Measurements from ENCODE around the gene IRAK1. TPM values are rescaled to one million over a fixed set of nuclear protein-coding genes. Genes with fewer than 3 reads are reported as not detected.

IRAK1 gene
- polyA plus RNA-seq (2013, experiment 1 of 2), result 41.3 TPM
- 39.9 TPM for polyA plus RNA-seq (2013, experiment 2 of 2)

DNA sequence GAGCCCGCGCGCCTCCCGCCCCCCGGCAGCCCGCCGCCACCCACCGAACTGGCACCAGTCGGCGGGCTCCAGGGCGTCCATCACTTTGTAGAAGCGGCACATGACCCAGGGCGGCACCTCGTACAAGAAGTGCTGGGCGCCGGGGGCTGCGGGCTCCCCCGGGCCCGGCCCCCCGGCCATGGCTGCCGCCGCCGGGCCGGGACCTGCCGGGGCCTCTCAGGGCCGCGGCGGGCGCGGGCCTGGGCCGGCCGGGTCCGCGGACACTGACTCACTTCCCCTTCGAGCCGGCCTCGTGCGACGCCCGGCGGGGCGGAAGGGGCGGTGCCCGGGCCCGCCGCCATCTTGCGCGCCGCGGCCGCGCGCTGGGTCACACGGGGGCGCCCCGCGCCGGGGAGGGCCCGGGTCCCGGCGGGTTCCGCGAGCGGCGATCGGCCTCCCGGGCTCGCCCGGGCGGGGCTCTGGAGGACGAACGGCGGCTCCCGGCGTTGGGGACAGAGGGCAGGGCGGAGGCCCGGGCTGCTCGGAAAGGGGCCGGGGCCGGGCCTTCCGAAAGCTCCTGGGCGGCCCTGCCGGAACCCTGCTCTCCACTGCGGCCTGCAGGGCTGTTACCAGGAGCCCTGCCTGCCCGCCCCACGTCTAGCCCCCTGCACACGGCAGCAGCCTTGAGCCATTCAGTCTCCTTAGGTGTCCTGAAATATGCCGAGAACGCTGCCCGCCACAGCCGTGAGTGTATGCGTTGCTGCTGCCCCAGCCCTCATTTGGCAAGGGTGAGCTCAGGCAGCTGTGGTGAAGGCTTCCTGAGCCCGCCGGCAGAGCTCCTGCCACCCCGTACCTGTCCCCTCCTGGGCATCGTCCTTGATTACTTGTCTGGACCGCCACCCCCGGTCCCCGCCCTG is at the start of gene IRAK1:
IRAK1 (minus strand) TSS at position 270 of the 896 bp plus-strand sequence; CDS start at position 180, 90 bp downstream.
- Histone ChIP-seq H3K4ac (ENCODE audit: low read depth, low read length) (peak within 1 kb of the TSS; percentile 99), H3K27ac (ENCODE audit: low read depth, low read length) (peak within 1 kb of the TSS; percentile 62), H2BK15ac (replicated peaks; ENCODE audit: low read depth) (no peak within 1 kb of the TSS), H3K4me3 (ENCODE audit: low read length) (no peak within 1 kb of the TSS), H3K23ac (ENCODE audit: low read length) (peak within 1 kb of the TSS; percentile 80), H3K79me1 (ENCODE audit: low read length) (no peaks in the 10 kb centered on the region), H3K4me2 (ENCODE audit: low read length) (peak within 1 kb of the TSS; percentile 40), H2AK5ac (ENCODE audit: low read length) (peak within 1 kb of the TSS; percentile 30), H2BK5ac (ENCODE audit: low read length) (no peak within 1 kb of the TSS), H4K5ac (ENCODE audit: low read length) (no peak within 1 kb of the TSS), H4K8ac (ENCODE audit: low read depth, low read length) (peak within 1 kb of the TSS; percentile 87), H3K56ac (ENCODE audit: low read length) (peak within 1 kb of the TSS; percentile 92), H2BK120ac (ENCODE audit: low read depth, low read length) (no peak within 1 kb of the TSS), H3K9ac (ENCODE audit: low read length) (peak within 1 kb of the TSS; percentile 75), H3K79me2 (ENCODE audit: control insufficient read depth, insufficient read depth, low read length) (no peaks in the 10 kb centered on the region), H3K18ac (ENCODE audit: low read length) (peak within 1 kb of the TSS; percentile 90), H3K36me3 (ENCODE audit: control insufficient read depth, insufficient read depth, low read length) (no peaks in the 10 kb centered on the region), H3K27me3 (ENCODE audit: insufficient read depth, low read length, poor library complexity) (no peaks in the 10 kb centered on the region), H3K4me1 (ENCODE audit: control insufficient read depth, low read depth, low read length) (no peaks in the 10 kb centered on the region)
- peak; percentile 45 for DNase-seq
- WGBS (ENCODE audit: extremely low coverage, insufficient coverage, low lambda C conversion rate), result no CpG with 5 or more reads among the region's 99 CpGs

- Histone ChIP-seq H3K27me3 (ENCODE audit: insufficient read depth, low read length, poor library complexity) (no peaks in the 10 kb centered on the region), H2BK15ac (replicated peaks; ENCODE audit: low read depth) (no peak overlapping the region), H3K23ac (ENCODE audit: low read length) (no peak overlapping the region), H4K8ac (ENCODE audit: low read depth, low read length) (no peak overlapping the region), H4K5ac (ENCODE audit: low read length) (no peak overlapping the region), H3K36me3 (ENCODE audit: control insufficient read depth, insufficient read depth, low read length) (no peaks in the 10 kb centered on the region), H3K4me2 (ENCODE audit: low read length) (no peak overlapping the region), H3K18ac (ENCODE audit: low read length) (no peak overlapping the region), H3K4me3 (ENCODE audit: low read length) (no peak overlapping the region), H3K79me2 (ENCODE audit: control insufficient read depth, insufficient read depth, low read length) (peaks cover 7% of the 10 kb centered on the region), H3K4ac (ENCODE audit: low read depth, low read length) (no peak overlapping the region), H3K4me1 (ENCODE audit: control insufficient read depth, low read depth, low read length) (no peaks in the 10 kb centered on the region), H2BK5ac (ENCODE audit: low read length) (no peak overlapping the region), H2AK5ac (ENCODE audit: low read length) (no peak overlapping the region), H2BK120ac (ENCODE audit: low read depth, low read length) (no peak overlapping the region), H3K79me1 (ENCODE audit: low read length) (no peaks in the 10 kb centered on the region), H3K27ac (ENCODE audit: low read depth, low read length) (no peak overlapping the region), H3K9ac (ENCODE audit: low read length) (no peak overlapping the region), H3K56ac (ENCODE audit: low read length) (no peak overlapping the region)
- no CpG with 5 or more reads among the region's 3 CpGs for WGBS (ENCODE audit: extremely low coverage, insufficient coverage, low lambda C conversion rate)
- no peak for DNase-seq
Observed at GRCh38 chrX:154068560-154068959, 48.9 kb upstream of the IRAK1 start.

- Histone ChIP-seq H3K4me2 (ENCODE audit: low read length) (no peak overlapping the region), H2BK15ac (replicated peaks; ENCODE audit: low read depth) (no peak overlapping the region), H3K4ac (ENCODE audit: low read depth, low read length) (no peak overlapping the region), H3K79me2 (ENCODE audit: control insufficient read depth, insufficient read depth, low read length) (peaks cover 15% of the 10 kb centered on the region), H3K27me3 (ENCODE audit: insufficient read depth, low read length, poor library complexity) (no peaks in the 10 kb centered on the region), H3K23ac (ENCODE audit: low read length) (no peak overlapping the region), H4K8ac (ENCODE audit: low read depth, low read length) (no peak overlapping the region), H3K4me1 (ENCODE audit: control insufficient read depth, low read depth, low read length) (no peaks in the 10 kb centered on the region), H3K4me3 (ENCODE audit: low read length) (no peak overlapping the region), H3K27ac (ENCODE audit: low read depth, low read length) (no peak overlapping the region), H2BK120ac (ENCODE audit: low read depth, low read length) (no peak overlapping the region), H3K36me3 (ENCODE audit: control insufficient read depth, insufficient read depth, low read length) (no peaks in the 10 kb centered on the region), H2AK5ac (ENCODE audit: low read length) (no peak overlapping the region), H3K18ac (ENCODE audit: low read length) (no peak overlapping the region), H4K5ac (ENCODE audit: low read length) (no peak overlapping the region), H3K9ac (ENCODE audit: low read length) (no peak overlapping the region), H2BK5ac (ENCODE audit: low read length) (no peak overlapping the region), H3K56ac (ENCODE audit: low read length) (no peak overlapping the region), H3K79me1 (ENCODE audit: low read length) (no peaks in the 10 kb centered on the region)
- no peak for DNase-seq
- WGBS (ENCODE audit: extremely low coverage, insufficient coverage, low lambda C conversion rate), result no CpG with 5 or more reads among the region's 9 CpGs
Observed at GRCh38 chrX:154064637-154065435, 45.1 kb upstream of the IRAK1 start.

- peaks cover 13% of the 10 kb centered on the region for H3K79me2 ChIP-seq (ENCODE audit: control insufficient read depth, insufficient read depth, low read length)
- no peak overlapping the region for H3K27ac ChIP-seq (ENCODE audit: low read depth, low read length)
- peaks cover 2% of the 10 kb centered on the region for H3K79me1 ChIP-seq (ENCODE audit: low read length)
- H3K4me2 ChIP-seq (ENCODE audit: low read length), result no peak overlapping the region
- H3K23ac ChIP-seq (ENCODE audit: low read length), result no peak overlapping the region
- H3K9ac ChIP-seq (ENCODE audit: low read length), result no peak overlapping the region
- no peaks in the 10 kb centered on the region for H3K36me3 ChIP-seq (ENCODE audit: control insufficient read depth, insufficient read depth, low read length)
- H2BK15ac ChIP-seq (replicated peaks; ENCODE audit: low read depth), result no peak overlapping the region
- no peak overlapping the region for H2AK5ac ChIP-seq (ENCODE audit: low read length)
- no peak overlapping the region for H3K56ac ChIP-seq (ENCODE audit: low read length)
- H2BK120ac ChIP-seq (ENCODE audit: low read depth, low read length), result no peak overlapping the region
- DNase-seq, result no peak
- no peak overlapping the region for H2BK5ac ChIP-seq (ENCODE audit: low read length)
- H4K8ac ChIP-seq (ENCODE audit: low read depth, low read length), result no peak overlapping the region
- no peak overlapping the region for H3K4ac ChIP-seq (ENCODE audit: low read depth, low read length)
- H3K4me3 ChIP-seq (ENCODE audit: low read length), result no peak overlapping the region
- no peaks in the 10 kb centered on the region for H3K4me1 ChIP-seq (ENCODE audit: control insufficient read depth, low read depth, low read length)
- H3K27me3 ChIP-seq (ENCODE audit: insufficient read depth, low read length, poor library complexity), result no peaks in the 10 kb centered on the region
- no CpG with 5 or more reads among the region's 4 CpGs for WGBS (ENCODE audit: extremely low coverage, insufficient coverage, low lambda C conversion rate)
- H4K5ac ChIP-seq (ENCODE audit: low read length), result no peak overlapping the region
- no peak overlapping the region for H3K18ac ChIP-seq (ENCODE audit: low read length)
Observed at GRCh38 chrX:154063234-154063633, 43.5 kb upstream of the IRAK1 start.

- no CpG with 5 or more reads among the region's 8 CpGs for WGBS (ENCODE audit: extremely low coverage, insufficient coverage, low lambda C conversion rate)
- Histone ChIP-seq H3K36me3 (ENCODE audit: control insufficient read depth, insufficient read depth, low read length) (no peaks in the 10 kb centered on the region), H3K79me2 (ENCODE audit: control insufficient read depth, insufficient read depth, low read length) (peaks cover 13% of the 10 kb centered on the region), H3K9ac (ENCODE audit: low read length) (no peak overlapping the region), H3K56ac (ENCODE audit: low read length) (no peak overlapping the region), H3K79me1 (ENCODE audit: low read length) (peaks cover 4% of the 10 kb centered on the region), H3K23ac (ENCODE audit: low read length) (no peak overlapping the region), H3K27me3 (ENCODE audit: insufficient read depth, low read length, poor library complexity) (no peaks in the 10 kb centered on the region), H3K27ac (ENCODE audit: low read depth, low read length) (no peak overlapping the region), H2BK5ac (ENCODE audit: low read length) (no peak overlapping the region), H4K8ac (ENCODE audit: low read depth, low read length) (no peak overlapping the region), H3K4me2 (ENCODE audit: low read length) (no peak overlapping the region), H2BK120ac (ENCODE audit: low read depth, low read length) (no peak overlapping the region), H3K18ac (ENCODE audit: low read length) (no peak overlapping the region), H3K4me3 (ENCODE audit: low read length) (no peak overlapping the region), H3K4me1 (ENCODE audit: control insufficient read depth, low read depth, low read length) (no peaks in the 10 kb centered on the region), H3K4ac (ENCODE audit: low read depth, low read length) (no peak overlapping the region), H2AK5ac (ENCODE audit: low read length) (no peak overlapping the region), H2BK15ac (replicated peaks; ENCODE audit: low read depth) (no peak overlapping the region), H4K5ac (ENCODE audit: low read length) (no peak overlapping the region)
- DNase-seq, result no peak
Observed at GRCh38 chrX:154061801-154062200, 42.1 kb upstream of the IRAK1 start.

Data from mesendoderm (in vitro differentiated cells).